ENCODE results near the gene SCO2. TPM values are rescaled to one million over a fixed set of nuclear protein-coding genes. Genes with fewer than 3 reads are reported as not detected.

SCO2 gene
- 0.59 TPM for total RNA-seq

DNA sequence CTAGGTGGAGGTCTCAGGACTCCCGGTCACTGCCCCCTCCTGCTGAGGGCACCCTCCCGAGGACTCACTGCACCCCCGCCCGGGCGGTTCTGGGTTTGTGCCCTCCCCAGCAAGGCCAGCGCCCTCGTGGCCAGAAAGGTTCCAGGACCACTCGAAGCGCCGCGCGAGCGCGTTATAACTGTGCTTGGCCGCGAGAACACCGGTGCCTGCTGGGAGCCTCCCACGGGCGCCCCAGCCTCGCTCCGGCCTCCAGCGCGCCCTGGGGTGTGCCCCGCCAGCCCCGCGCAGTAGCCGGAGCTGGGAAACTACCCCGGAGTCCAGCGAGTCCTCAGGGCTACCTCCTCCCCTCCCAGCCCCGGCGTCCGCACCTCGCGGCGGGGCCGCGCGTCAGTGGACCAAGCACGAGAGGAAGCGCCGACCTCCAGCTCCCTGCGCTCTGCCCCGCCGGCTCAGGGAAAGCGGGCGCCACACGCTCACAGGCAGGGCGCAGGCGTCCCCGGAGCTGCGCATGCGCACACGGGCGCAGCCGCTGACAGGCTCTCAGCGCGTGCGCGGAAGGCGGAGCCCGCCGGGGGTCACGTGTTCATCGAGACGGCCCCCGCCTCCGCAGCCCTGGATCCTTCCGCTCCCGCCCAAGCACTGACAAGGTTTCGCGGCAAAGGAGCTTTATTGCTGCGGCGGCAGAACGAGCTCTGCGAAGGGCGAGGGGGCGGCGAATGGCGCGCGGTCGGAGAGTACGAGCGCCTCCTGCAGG is at the start of gene SCO2:
Gene SCO2, minus strand, starts transcription at position 495 of the 754 bp plus-strand sequence. CDS start 1,187 bp downstream, outside the sequence.
- peak; percentile 98 for DNase-seq

GRCh38 chr22:50574383-50574755 is 49.0 kb upstream of the SCO2 start:
- no peak for DNase-seq

GRCh38 chr22:50573491-50574382 is 48.3 kb upstream of the SCO2 start:
- DNase-seq: no peak

- no peak for DNase-seq
Observed at GRCh38 chr22:50572965-50573364, 47.6 kb upstream of the SCO2 start.

DNA sequence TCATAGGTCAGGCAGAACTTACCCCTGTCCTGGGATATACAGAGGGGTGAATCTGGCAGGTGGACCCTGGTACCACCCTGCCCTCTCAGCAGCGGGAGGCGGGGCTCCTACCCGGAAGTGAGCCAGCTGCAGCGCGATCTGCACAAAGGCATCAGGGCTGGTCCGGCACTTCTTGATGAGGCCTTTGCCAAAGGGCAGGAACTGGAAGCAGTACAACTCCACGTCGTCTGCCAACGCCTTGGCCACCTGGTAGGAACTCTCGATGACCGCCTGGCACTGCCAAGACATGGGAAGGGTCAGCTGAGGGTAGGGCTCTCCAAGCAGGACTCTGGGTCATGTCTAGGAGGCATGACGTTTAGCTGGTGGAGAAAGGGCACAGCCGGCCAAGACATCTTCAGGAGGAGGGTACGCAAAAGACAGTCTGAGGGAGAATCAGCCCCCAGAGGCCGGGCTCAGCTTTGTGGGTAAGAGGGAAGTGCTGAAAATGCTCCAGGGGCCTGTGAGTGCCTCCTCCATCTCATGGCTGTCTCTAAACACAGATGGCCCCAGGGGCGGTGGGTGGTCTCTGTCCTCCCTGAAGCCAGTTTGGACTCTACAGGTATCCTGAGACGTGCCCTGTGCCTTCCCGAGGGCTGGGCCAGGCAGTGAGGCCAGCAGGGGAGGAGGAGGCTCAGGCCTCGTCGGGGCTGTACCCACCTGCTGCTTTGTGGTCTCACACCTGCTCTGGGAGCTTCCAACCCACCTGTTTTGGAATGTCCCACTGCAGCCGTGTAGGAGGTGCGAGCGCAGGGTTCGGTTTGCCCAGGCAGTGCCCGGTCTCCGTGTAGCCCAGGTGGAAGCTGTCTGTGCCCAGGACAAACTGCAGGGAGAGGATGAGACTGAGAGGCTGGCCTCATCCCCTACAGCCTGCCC is 46.1 kb upstream of the SCO2 start:
- DNase-seq: no peak

- DNase-seq: no peak
Observed at GRCh38 chr22:50570861-50571260, 45.5 kb upstream of the SCO2 start.

- no peak for DNase-seq
Observed at GRCh38 chr22:50569896-50570535, 44.6 kb upstream of the SCO2 start.

DNA sequence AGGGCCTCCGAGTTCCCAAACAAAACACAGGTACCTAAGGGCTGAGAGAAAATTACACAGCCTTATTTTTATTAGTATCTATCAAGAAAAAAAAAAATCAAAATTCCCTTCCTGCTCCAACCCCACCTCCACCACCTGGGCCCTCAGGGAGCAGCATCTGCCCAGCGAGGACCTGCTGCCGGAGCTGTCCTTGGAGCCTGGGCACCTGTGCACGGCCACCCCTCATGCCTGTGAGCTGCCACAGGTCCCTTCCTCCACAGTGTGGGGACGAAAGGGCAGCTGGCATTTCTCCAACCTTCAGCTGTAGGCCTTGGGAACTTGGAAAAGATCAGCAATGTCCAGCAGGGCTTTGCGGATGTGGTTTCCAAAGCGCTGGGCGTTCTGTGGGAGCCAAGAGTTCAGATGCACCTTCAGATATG is 43.7 kb upstream of the SCO2 start:
- DNase-seq: no peak

GRCh38 chr22:50568626-50569025 is 43.2 kb upstream of the SCO2 start:
- no peak for DNase-seq

DNA sequence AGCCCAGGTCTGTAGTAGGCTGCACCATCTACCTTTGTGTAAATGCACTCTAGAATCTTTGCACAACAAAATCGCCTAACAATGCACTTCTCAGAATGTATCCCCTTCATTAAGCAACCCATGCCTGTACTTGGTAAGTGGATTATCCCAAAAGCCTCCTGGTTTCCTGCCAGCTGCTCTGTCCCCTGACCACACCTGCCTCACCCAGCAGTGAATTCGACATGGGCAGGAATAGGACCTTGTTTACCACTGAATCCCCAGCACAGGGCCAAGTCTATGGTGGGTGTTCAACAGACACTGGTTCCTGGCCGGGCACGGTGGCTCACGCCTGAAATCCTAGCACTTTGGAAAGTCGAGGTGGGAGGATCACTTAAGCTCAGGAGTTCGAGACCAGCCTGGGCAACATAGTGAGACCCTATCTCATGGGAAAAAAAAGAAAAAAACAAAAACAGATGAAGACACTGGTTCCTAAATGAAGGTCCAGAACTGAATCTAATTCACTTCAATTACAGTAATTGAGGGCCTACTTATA is 42.4 kb upstream of the SCO2 start:
- no peak for DNase-seq

GRCh38 chr22:50564289-50564688 is 38.9 kb upstream of the SCO2 start:
- DNase-seq: no peak

GRCh38 chr22:50563413-50564160 is 38.2 kb upstream of the SCO2 start:
- no peak for DNase-seq

- peak; percentile 81 for DNase-seq
Observed at GRCh38 chr22:50562523-50563412, 37.4 kb upstream of the SCO2 start, which contains the start of gene SYCE3. SYCE3 (minus strand) TSS chr22:50562919; CDS start chr22:50556405, 6,514 bp downstream.

DNA sequence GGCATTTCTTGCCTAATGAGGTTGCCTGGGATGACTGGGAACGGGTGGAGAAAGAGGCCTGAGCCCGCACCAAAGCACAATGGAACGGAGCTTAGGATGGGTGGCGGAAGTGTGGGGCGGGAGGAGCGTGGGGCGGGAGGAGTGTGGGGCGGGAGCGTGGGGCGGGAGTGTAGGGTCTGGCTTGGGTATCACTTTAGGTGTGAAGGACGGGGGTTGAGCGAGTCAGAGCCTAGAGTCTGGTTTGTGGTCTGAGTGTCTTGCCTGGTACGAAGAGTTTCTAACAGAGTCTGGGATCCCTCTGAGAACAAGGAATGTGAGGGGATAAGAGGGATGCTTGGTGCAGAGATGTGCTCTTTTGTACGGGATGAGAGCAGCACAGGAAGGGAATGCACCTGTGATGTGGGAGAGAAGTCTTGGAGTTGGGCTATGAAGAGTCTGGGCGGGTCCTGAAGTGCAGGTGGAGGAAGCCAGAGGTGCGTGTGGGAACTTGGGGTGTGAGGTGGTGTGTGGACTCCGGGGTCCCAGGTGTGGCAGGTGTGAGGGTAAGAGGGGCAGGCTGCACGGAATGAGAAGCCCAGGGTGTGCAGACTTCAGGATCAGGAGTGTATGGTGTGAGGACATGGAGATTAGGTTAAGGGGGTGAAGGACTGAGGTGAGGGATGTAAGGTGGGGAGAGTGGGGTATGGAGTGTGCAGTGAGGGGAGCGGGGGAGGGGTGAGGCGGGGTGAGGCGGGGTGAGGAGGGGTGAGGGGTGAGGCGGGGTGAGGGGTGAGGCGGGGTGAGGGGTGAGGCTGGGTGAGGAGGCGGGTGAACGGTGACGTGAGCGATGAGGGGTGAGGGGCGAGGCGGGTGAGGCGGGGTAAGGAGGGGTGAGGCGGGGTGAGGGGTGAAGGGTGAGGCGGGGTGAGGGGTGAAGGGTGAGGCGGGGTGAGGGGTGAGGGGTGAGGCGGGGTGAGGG is 36.3 kb upstream of the SCO2 start:
- no peak for DNase-seq

GRCh38 chr22:50560034-50560433 is 34.6 kb upstream of the SCO2 start:
- no peak for DNase-seq

DNA sequence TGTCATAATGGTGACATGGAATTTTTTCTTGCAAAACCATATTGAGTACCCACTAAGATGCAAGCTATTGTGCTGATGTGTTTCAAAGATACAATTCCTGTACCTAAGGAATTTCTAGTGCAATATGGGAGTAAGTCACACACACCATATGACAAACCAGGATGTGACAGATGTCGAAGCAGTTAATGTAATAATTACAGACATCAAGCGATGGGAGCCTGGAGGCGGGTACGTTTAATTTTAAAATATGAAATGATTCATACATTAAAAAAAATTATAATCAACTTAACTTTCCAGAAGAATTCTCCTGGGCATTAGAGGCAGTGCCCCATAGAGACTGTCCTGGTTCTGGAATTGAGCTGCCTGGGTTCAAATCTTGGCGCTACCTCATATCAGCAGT is 31.3 kb upstream of the SCO2 start:
- DNase-seq: no peak

DNA sequence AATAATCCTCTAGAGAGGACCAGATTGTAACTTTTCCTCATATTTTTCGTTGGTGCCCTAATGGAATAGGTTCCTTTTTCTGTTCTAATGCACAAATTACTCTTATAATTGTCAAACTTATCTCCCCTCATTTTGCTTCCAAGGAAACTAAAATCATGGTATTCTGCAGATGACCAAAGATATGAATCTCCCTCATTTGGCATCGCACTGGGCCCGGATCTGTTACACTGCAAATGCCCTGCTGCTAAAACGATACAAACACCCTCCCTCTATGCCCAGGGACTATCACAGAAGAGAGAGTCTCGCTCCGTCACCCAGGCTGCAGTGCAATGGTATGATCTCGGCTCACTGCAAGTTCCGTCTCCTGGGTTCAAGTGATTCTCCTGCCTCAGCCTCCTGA is 27.9 kb upstream of the SCO2 start:
- DNase-seq: no peak

DNA sequence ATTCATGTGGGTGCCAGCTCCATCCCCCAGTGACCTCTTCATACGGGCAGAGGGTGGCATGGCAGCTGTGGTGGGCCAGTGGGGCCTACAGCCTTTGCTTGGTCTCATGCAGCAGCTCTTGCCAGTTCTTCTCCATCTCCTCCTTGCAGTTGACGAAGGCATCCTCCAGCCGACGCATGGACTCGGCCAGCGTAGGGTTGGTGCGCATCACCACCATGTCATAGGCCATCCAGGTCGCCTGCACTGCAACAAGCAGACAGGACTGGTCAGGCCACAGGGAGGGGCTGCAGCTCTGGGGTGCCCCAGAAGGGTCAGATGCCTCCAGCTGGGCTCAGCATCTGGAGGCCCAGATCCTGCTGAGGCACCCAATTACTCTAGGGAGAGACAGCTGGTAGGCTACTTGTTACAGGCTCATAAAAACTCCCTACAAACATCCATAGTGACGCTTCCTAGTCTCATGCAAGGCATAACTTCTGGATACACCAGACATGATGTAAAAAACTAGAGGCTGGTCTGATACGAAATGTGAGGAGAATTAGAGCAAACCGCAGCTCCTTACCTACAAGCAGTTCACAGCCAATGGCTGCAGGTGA is 25.9 kb upstream of the SCO2 start:
- DNase-seq: no peak
